ENCODE results near the gene DNAH17. TPM values are rescaled to one million over a fixed set of nuclear protein-coding genes. Genes with fewer than 3 reads are reported as not detected.

DNAH17 gene
- total and polyA plus RNA-seq, 2 of the 13 experiments (the other 11 are each of a cell fraction or from before 2014, with no cell fraction given): 0.86 to 1.6 TPM

DNA sequence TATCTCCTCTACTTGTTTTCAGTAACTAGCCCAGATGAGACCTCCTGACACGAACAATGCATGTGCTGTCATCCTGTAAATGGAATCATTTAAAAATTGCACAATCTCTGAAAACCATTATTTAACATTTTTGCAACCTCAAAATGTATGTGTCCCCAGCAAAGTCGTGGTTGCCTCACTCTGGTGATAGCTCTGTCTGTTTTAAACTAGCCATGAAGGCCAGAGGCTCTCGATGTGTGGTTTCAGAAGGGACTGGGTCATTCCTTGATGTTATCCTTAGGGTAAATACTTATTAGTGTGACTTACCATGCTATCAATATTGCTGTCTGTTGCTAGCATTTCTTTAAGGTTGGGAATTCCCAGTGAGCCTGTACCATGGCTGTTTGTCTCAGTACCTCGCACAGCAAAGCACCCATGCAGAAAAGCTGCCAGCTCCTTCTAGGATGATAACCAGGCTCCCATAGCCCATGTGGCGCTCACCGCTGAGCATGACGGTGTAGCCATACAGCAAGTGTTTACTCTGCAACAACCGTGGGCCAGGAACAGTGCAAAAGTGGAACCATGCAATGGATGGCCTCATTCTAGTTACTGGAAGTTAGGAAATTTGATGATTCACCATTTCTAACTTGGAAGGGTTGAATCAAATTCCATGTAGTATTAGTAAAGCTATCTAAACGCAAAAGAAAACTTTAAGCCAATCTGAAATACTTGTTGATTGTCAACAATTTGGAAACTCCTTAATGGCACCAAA is 201.6 kb downstream of the DNAH17 start (continued):
- TF ChIP-seq, protein P1, sequence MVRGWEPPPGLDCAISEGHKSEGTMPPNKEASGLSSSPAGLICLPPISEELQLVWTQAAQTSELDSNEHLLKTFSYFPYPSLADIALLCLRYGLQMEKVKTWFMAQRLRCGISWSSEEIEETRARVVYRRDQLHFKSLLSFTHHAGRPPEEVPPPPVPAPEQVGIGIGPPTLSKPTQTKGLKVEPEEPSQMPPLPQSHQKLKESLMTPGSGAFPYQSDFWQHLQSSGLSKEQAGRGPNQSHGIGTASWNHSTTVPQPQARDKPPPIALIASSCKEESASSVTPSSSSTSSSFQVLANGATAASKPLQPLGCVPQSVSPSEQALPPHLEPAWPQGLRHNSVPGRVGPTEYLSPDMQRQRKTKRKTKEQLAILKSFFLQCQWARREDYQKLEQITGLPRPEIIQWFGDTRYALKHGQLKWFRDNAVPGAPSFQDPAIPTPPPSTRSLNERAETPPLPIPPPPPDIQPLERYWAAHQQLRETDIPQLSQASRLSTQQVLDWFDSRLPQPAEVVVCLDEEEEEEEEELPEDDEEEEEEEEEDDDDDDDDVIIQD (CRISPR knock-in tag; IDR thresholded peaks at IDR 0.05; ENCODE audit: low read depth): peak; percentile 38; the same call in 1 of the 2 replicates
- TF ChIP-seq HNRNPL (IDR thresholded peaks at IDR 0.05; ENCODE audit: low read depth, low read length) (no peak), HNRNPUL1 (IDR thresholded peaks at IDR 0.05; ENCODE audit: low read depth, low read length) (no peak), SP4 (CRISPR knock-in tag; IDR thresholded peaks at IDR 0.05) (no peak), ZNF292 (CRISPR knock-in tag; IDR thresholded peaks at IDR 0.05; ENCODE audit: borderline replicate concordance, low read depth) (peak; percentile 47; the same call in 1 of the 2 replicates), NFE2L1 (CRISPR knock-in tag; IDR thresholded peaks at IDR 0.05; ENCODE audit: borderline replicate concordance) (no peak), HOXA7 (CRISPR knock-in tag; IDR thresholded peaks at IDR 0.05) (no peak), SP5 (CRISPR knock-in tag; IDR thresholded peaks at IDR 0.05; ENCODE audit: borderline replicate concordance, low read depth) (0 out of 2 replicates have a peak, but pooled peaks have one; percentile 9), ZNF224 (CRISPR knock-in tag; IDR thresholded peaks at IDR 0.05) (no peak), TBL1XR1 (IDR thresholded peaks at IDR 0.05; ENCODE audit: borderline replicate concordance, low read length, partially characterized antibody) (no peak), LCORL (IDR thresholded peaks at IDR 0.05) (no peak), LCORL (CRISPR knock-in tag; IDR thresholded peaks at IDR 0.05) (no peak; the same call in 1 of the 2 replicates)
- TF ChIP-seq, protein P2, sequence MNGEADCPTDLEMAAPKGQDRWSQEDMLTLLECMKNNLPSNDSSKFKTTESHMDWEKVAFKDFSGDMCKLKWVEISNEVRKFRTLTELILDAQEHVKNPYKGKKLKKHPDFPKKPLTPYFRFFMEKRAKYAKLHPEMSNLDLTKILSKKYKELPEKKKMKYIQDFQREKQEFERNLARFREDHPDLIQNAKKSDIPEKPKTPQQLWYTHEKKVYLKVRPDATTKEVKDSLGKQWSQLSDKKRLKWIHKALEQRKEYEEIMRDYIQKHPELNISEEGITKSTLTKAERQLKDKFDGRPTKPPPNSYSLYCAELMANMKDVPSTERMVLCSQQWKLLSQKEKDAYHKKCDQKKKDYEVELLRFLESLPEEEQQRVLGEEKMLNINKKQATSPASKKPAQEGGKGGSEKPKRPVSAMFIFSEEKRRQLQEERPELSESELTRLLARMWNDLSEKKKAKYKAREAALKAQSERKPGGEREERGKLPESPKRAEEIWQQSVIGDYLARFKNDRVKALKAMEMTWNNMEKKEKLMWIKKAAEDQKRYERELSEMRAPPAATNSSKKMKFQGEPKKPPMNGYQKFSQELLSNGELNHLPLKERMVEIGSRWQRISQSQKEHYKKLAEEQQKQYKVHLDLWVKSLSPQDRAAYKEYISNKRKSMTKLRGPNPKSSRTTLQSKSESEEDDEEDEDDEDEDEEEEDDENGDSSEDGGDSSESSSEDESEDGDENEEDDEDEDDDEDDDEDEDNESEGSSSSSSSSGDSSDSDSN (CRISPR knock-in tag; IDR thresholded peaks at IDR 0.05): peak; percentile 39; the same call in 1 of the 2 replicates
- TF ChIP-seq, protein P3, sequence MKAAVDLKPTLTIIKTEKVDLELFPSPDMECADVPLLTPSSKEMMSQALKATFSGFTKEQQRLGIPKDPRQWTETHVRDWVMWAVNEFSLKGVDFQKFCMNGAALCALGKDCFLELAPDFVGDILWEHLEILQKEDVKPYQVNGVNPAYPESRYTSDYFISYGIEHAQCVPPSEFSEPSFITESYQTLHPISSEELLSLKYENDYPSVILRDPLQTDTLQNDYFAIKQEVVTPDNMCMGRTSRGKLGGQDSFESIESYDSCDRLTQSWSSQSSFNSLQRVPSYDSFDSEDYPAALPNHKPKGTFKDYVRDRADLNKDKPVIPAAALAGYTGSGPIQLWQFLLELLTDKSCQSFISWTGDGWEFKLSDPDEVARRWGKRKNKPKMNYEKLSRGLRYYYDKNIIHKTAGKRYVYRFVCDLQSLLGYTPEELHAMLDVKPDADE (CRISPR knock-in tag; IDR thresholded peaks at IDR 0.05): no peak
- TF ChIP-seq, protein P4, sequence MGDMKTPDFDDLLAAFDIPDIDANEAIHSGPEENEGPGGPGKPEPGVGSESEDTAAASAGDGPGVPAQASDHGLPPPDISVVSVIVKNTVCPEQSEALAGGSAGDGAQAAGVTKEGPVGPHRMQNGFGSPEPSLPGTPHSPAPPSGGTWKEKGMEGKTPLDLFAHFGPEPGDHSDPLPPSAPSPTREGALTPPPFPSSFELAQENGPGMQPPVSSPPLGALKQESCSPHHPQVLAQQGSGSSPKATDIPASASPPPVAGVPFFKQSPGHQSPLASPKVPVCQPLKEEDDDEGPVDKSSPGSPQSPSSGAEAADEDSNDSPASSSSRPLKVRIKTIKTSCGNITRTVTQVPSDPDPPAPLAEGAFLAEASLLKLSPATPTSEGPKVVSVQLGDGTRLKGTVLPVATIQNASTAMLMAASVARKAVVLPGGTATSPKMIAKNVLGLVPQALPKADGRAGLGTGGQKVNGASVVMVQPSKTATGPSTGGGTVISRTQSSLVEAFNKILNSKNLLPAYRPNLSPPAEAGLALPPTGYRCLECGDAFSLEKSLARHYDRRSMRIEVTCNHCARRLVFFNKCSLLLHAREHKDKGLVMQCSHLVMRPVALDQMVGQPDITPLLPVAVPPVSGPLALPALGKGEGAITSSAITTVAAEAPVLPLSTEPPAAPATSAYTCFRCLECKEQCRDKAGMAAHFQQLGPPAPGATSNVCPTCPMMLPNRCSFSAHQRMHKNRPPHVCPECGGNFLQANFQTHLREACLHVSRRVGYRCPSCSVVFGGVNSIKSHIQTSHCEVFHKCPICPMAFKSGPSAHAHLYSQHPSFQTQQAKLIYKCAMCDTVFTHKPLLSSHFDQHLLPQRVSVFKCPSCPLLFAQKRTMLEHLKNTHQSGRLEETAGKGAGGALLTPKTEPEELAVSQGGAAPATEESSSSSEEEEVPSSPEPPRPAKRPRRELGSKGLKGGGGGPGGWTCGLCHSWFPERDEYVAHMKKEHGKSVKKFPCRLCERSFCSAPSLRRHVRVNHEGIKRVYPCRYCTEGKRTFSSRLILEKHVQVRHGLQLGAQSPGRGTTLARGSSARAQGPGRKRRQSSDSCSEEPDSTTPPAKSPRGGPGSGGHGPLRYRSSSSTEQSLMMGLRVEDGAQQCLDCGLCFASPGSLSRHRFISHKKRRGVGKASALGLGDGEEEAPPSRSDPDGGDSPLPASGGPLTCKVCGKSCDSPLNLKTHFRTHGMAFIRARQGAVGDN (CRISPR knock-in tag; IDR thresholded peaks at IDR 0.05): 0 out of 2 replicates have a peak, but pooled peaks have one; percentile 3
- TF ChIP-seq, protein P5, sequence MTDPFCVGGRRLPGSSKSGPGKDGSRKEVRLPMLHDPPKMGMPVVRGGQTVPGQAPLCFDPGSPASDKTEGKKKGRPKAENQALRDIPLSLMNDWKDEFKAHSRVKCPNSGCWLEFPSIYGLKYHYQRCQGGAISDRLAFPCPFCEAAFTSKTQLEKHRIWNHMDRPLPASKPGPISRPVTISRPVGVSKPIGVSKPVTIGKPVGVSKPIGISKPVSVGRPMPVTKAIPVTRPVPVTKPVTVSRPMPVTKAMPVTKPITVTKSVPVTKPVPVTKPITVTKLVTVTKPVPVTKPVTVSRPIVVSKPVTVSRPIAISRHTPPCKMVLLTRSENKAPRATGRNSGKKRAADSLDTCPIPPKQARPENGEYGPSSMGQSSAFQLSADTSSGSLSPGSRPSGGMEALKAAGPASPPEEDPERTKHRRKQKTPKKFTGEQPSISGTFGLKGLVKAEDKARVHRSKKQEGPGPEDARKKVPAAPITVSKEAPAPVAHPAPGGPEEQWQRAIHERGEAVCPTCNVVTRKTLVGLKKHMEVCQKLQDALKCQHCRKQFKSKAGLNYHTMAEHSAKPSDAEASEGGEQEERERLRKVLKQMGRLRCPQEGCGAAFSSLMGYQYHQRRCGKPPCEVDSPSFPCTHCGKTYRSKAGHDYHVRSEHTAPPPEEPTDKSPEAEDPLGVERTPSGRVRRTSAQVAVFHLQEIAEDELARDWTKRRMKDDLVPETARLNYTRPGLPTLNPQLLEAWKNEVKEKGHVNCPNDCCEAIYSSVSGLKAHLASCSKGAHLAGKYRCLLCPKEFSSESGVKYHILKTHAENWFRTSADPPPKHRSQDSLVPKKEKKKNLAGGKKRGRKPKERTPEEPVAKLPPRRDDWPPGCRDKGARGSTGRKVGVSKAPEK (CRISPR knock-in tag; IDR thresholded peaks at IDR 0.05; ENCODE audit: borderline replicate concordance): 0 out of 2 replicates have a peak, but pooled peaks have one; percentile 23

Measured in HepG2 (cell line).